ENCODE measurements around the gene TBR1. TPM values are rescaled to one million over a fixed set of nuclear protein-coding genes. Genes with fewer than 3 reads are reported as not detected.
A peak's percentile ranks its signal among the peaks of the same experiment; 100 is the strongest.

TBR1 gene
- total and polyA plus RNA-seq, 2 experiments from 2014 or later: not detected

DNA sequence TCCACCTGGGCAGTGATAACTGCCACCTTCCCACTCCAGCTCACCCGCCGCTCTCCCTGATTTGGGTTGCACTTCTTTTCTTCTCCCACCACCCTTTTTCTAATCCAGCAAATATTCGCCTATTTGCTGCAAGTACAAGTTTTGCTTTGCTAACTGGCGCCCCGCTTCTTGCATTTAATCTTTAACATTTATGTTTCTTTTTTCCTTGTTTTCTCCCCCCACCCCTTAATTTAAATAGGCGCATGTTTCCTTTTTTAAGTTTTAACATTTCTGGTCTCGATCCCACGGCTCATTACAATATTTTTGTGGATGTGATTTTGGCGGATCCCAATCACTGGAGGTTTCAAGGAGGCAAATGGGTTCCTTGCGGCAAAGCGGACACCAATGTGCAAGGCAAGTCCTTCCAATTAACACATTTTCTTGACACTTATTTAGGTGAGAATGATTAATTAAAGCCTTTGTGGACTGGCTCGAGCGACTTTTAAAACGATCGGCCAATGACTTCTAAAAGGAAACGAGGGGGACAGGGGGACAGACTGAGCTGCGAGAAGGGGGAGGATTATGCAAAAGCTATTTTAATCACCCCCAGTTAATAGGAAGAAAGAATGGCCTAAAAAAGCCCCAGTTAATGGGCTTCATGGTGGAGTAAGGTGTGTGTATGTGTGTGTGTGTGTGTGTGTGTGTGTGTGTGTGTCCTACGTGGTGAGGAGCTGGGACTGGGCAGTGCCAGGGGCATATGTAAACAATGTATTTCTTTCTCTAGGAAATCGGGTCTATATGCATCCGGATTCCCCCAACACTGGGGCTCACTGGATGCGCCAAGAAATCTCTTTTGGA lies 1.6 kb downstream of the TBR1 start:
- Mint-ChIP-seq H3K36me3 (ENCODE audit: low read depth) (peaks cover 3% of the 10 kb centered on the region; the same call in 1 of the 3 replicates), H3K9me3 (peaks cover 11% of the 10 kb centered on the region), H3K27ac (no peak overlapping the region), H3K4me1 (peaks cover 67% of the 10 kb centered on the region), H3K27me3 (ENCODE audit: insufficient read depth, low read depth, poor library complexity) (peaks cover 97% of the 10 kb centered on the region), H3K4me3 (peak overlapping the region; percentile 71)
- H3K9me2 ChIP-seq (ENCODE audit: insufficient read depth): no peaks in the 10 kb centered on the region
- H3K4me2 ChIP-seq: peak overlapping the region; percentile 85
- TF ChIP-seq POLR2AphosphoS5 (IDR thresholded peaks at IDR 0.05; ENCODE audit: low read depth): no peak
- peak; percentile 100 for TF ChIP-seq EZH2 (IDR thresholded peaks at IDR 0.05; ENCODE audit: low read depth, unreplicated experiment)
- H3K4me3 ChIP-seq: peak overlapping the region; percentile 63
- H3K27me3 ChIP-seq (ENCODE audit: insufficient read depth): peaks cover 100% of the 10 kb centered on the region
- H3F3A ChIP-seq (replicated peaks; ENCODE audit: low read depth): peaks cover 34% of the 10 kb centered on the region
- peaks cover 45% of the 10 kb centered on the region for H4K20me1 ChIP-seq (replicated peaks; ENCODE audit: insufficient read depth)
- H3K36me3 ChIP-seq (ENCODE audit: insufficient read depth): no peaks in the 10 kb centered on the region
- H3K79me2 ChIP-seq (replicated peaks; ENCODE audit: insufficient read depth): no peaks in the 10 kb centered on the region
- H2AFZ ChIP-seq: no peak overlapping the region
- DNase-seq (ENCODE audit: low spot score): no peak
- ATAC-seq: no peak
- peaks cover 71% of the 10 kb centered on the region for H3K4me1 ChIP-seq (ENCODE audit: insufficient read depth)
- H3K27ac ChIP-seq (ENCODE audit: low read depth): no peak overlapping the region

DNA sequence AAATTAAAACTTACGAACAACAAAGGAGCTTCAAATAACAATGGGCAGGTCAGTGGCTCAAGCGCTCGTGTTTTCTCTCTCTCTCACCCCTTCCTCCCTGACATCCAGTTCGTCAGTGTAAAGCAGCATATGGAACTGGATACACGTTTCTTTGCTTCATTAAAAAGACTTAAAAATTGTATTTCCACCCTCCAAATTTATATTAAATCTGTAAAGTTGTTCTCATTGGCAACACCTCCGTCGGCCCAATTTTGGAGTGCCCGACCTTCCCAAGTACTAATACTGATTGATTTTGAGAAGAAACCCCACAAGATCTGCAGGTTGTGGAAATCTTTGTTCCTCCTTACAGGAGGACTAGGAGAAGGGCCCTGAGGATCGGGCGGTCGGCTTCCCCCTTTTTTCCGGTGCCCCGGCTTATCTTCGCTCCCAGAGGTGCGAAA lies 2.2 kb downstream of the TBR1 start:
- H3K79me2 ChIP-seq (replicated peaks; ENCODE audit: insufficient read depth): no peaks in the 10 kb centered on the region
- no peaks in the 10 kb centered on the region for H3K36me3 ChIP-seq (ENCODE audit: insufficient read depth)
- peaks cover 70% of the 10 kb centered on the region for H3K4me1 ChIP-seq (ENCODE audit: insufficient read depth)
- peaks cover 11% of the 10 kb centered on the region for H3K9me3 Mint-ChIP-seq
- peak overlapping the region; percentile 85 for H3K4me2 ChIP-seq
- no peak overlapping the region for H3K27ac ChIP-seq (ENCODE audit: low read depth)
- H4K20me1 ChIP-seq (replicated peaks; ENCODE audit: insufficient read depth): peaks cover 46% of the 10 kb centered on the region
- H3K4me1 Mint-ChIP-seq: peaks cover 62% of the 10 kb centered on the region
- H3K36me3 Mint-ChIP-seq (ENCODE audit: low read depth): peaks cover 3% of the 10 kb centered on the region; the same call in 1 of the 3 replicates
- peak; percentile 99 for TF ChIP-seq EZH2 (IDR thresholded peaks at IDR 0.05; ENCODE audit: low read depth, unreplicated experiment)
- no peak for TF ChIP-seq CREB1 (CRISPR knock-in tag; IDR thresholded peaks at IDR 0.05; ENCODE audit: low read depth)
- peaks cover 32% of the 10 kb centered on the region for H3F3A ChIP-seq (replicated peaks; ENCODE audit: low read depth)
- DNase-seq (ENCODE audit: low spot score): peak; percentile 16
- peak overlapping the region; percentile 71 for H3K4me3 Mint-ChIP-seq
- no peak overlapping the region for H3K27ac Mint-ChIP-seq
- peaks cover 100% of the 10 kb centered on the region for H3K27me3 ChIP-seq (ENCODE audit: insufficient read depth)
- H3K9me2 ChIP-seq (ENCODE audit: insufficient read depth): no peaks in the 10 kb centered on the region
- H2AFZ ChIP-seq: 0 out of 2 replicates have a peak overlapping the region, but pooled peaks have one; percentile 80
- peak overlapping the region; percentile 63 for H3K4me3 ChIP-seq
- ATAC-seq: no peak
- peaks cover 99% of the 10 kb centered on the region for H3K27me3 Mint-ChIP-seq (ENCODE audit: insufficient read depth, low read depth, poor library complexity)

DNA sequence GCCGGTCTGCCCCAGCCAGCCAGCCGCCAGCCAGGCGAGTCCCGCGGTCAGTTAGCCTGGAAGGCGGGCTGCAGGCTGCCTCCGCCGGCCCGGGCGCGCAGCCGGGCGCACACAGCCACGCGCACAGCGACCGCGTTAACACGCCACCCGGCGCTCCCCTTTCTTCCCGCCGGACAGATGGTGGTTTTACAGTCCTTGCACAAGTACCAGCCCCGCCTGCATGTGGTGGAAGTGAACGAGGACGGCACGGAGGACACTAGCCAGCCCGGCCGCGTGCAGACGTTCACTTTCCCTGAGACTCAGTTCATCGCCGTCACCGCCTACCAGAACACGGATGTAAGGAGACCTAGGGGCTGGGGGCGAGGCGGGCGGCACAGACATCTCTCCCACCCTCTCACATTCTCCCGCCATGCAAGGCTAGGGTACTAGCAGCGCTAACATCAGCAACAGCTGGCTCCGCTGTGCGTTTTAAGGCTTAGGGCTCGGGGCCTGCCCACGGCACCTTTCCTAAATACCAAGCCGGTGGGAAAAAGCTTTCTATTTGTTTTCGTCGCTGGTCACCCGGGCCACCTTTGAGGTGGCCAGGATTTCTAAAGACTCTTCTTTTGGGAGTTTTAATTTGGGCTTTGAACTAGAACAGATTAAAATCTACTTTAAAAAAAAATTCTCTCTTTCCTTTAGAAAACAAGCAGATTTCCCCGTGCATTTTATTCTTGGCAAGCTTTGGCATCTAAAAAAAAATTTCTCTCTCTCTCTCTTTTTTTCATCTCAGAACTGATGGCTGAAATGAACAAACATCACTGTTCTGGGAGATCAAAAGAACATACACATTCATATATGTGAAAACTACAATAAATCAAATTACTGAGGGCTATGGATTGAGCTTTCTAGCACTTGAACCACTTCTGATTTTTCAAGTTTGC lies 2.9 kb downstream of the TBR1 start:
- TF ChIP-seq, protein P1, sequence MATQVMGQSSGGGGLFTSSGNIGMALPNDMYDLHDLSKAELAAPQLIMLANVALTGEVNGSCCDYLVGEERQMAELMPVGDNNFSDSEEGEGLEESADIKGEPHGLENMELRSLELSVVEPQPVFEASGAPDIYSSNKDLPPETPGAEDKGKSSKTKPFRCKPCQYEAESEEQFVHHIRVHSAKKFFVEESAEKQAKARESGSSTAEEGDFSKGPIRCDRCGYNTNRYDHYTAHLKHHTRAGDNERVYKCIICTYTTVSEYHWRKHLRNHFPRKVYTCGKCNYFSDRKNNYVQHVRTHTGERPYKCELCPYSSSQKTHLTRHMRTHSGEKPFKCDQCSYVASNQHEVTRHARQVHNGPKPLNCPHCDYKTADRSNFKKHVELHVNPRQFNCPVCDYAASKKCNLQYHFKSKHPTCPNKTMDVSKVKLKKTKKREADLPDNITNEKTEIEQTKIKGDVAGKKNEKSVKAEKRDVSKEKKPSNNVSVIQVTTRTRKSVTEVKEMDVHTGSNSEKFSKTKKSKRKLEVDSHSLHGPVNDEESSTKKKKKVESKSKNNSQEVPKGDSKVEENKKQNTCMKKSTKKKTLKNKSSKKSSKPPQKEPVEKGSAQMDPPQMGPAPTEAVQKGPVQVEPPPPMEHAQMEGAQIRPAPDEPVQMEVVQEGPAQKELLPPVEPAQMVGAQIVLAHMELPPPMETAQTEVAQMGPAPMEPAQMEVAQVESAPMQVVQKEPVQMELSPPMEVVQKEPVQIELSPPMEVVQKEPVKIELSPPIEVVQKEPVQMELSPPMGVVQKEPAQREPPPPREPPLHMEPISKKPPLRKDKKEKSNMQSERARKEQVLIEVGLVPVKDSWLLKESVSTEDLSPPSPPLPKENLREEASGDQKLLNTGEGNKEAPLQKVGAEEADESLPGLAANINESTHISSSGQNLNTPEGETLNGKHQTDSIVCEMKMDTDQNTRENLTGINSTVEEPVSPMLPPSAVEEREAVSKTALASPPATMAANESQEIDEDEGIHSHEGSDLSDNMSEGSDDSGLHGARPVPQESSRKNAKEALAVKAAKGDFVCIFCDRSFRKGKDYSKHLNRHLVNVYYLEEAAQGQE (IDR thresholded peaks at IDR 0.05; ENCODE audit: unreplicated experiment): no peak
- peak; percentile 51 for TF ChIP-seq EZH2 (IDR thresholded peaks at IDR 0.05; ENCODE audit: low read depth, unreplicated experiment)
- Histone ChIP-seq H4K20me1 (replicated peaks; ENCODE audit: insufficient read depth) (peaks cover 43% of the 10 kb centered on the region), H3K9me2 (ENCODE audit: insufficient read depth) (no peaks in the 10 kb centered on the region), H3K4me2 (peak overlapping the region; percentile 85), H3K27me3 (ENCODE audit: insufficient read depth) (peaks cover 100% of the 10 kb centered on the region), H3K4me3 (peak overlapping the region; percentile 63), H3K36me3 (ENCODE audit: insufficient read depth) (no peaks in the 10 kb centered on the region), H3F3A (replicated peaks; ENCODE audit: low read depth) (peaks cover 25% of the 10 kb centered on the region), H3K79me2 (replicated peaks; ENCODE audit: insufficient read depth) (no peaks in the 10 kb centered on the region), H2AFZ (peak overlapping the region; percentile 80; the same call in 1 of the 2 replicates), H3K27ac (ENCODE audit: low read depth) (no peak overlapping the region), H3K4me1 (ENCODE audit: insufficient read depth) (peaks cover 64% of the 10 kb centered on the region)
- Mint-ChIP-seq H3K4me3 (peak overlapping the region; percentile 71), H3K4me1 (peaks cover 55% of the 10 kb centered on the region), H3K9me3 (peaks cover 11% of the 10 kb centered on the region), H3K36me3 (ENCODE audit: low read depth) (peaks cover 3% of the 10 kb centered on the region; the same call in 1 of the 3 replicates), H3K27ac (no peak overlapping the region), H3K27me3 (ENCODE audit: insufficient read depth, low read depth, poor library complexity) (peaks cover 97% of the 10 kb centered on the region)
- DNase-seq (ENCODE audit: low spot score) (peak; percentile 70), ATAC-seq (peak; percentile 6)

Data from GM23338 (cell line).